Measurements from ENCODE around the gene MAPK10.

DNA sequence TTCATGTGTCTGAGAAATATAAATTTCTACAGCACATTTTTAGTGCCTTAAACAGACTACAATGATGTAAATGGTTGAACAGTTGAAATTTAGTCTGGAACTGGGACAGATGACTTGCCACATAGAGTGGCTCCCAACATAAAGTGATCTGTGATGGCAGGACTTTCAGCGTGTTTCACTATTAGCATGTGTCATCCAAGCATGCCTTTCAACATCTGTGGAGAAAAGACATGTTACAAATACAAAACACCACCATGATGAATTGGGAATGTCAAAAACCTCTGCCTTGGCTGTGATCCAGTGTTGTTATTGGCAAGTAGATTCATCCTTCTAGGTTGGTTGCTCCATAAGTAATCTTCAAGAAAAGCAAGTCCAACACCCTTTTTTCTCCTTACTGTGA is 348.7 kb downstream of the MAPK10 start:
- TF ChIP-seq, protein P1, sequence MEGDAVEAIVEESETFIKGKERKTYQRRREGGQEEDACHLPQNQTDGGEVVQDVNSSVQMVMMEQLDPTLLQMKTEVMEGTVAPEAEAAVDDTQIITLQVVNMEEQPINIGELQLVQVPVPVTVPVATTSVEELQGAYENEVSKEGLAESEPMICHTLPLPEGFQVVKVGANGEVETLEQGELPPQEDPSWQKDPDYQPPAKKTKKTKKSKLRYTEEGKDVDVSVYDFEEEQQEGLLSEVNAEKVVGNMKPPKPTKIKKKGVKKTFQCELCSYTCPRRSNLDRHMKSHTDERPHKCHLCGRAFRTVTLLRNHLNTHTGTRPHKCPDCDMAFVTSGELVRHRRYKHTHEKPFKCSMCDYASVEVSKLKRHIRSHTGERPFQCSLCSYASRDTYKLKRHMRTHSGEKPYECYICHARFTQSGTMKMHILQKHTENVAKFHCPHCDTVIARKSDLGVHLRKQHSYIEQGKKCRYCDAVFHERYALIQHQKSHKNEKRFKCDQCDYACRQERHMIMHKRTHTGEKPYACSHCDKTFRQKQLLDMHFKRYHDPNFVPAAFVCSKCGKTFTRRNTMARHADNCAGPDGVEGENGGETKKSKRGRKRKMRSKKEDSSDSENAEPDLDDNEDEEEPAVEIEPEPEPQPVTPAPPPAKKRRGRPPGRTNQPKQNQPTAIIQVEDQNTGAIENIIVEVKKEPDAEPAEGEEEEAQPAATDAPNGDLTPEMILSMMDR (IDR thresholded peaks at IDR 0.05; ENCODE audit: low read depth, low read length, poor library complexity, severe bottlenecking): no peak
- TF ChIP-seq EZH2phosphoT487 (IDR thresholded peaks at IDR 0.05; ENCODE audit: borderline replicate concordance, low read length): no peak
